Upper lobe of left lung (tissue), 4 donors: ENCODE measurements around the gene RGL1.

Experiments
- EP300 ChIP-seq, 4 donors: sonication (generic); formaldehyde crosslinking; IDR thresholded peaks; one replicate each; pipeline ENCODE4 v1.5.1; 2017; ENCODE audit warnings: antibody characterized with exemption in 4 of 4, control low read depth in 2 of 4
- POLR2A ChIP-seq, 4 donors: fragments of 450-650 bp; IDR thresholded peaks; one replicate each; pipeline ENCODE4 v1.5.1; 2016 to 2017; ENCODE audit warnings: antibody characterized with exemption in 4 of 4, mild to moderate bottlenecking in 2 of 4
- POLR2AphosphoS5 ChIP-seq, 2 donors: sonication (generic); formaldehyde crosslinking; IDR thresholded peaks; one replicate each; pipeline ENCODE4 v1.5.1; 2017; ENCODE audit warnings: antibody characterized with exemption in 2 of 2
- TF ChIP-seq, protein P1 (sequence below), 6 experiments: fragments of 450-650 bp in 4 of 6; fragments of 200-600 bp in 2 of 6; sonication (generic) in 2 of 6; IDR thresholded peaks; one replicate each; pipeline ENCODE4 v1.5.1; 2016 to 2019; ENCODE audit warnings: antibody characterized with exemption in 6 of 6

DNA sequence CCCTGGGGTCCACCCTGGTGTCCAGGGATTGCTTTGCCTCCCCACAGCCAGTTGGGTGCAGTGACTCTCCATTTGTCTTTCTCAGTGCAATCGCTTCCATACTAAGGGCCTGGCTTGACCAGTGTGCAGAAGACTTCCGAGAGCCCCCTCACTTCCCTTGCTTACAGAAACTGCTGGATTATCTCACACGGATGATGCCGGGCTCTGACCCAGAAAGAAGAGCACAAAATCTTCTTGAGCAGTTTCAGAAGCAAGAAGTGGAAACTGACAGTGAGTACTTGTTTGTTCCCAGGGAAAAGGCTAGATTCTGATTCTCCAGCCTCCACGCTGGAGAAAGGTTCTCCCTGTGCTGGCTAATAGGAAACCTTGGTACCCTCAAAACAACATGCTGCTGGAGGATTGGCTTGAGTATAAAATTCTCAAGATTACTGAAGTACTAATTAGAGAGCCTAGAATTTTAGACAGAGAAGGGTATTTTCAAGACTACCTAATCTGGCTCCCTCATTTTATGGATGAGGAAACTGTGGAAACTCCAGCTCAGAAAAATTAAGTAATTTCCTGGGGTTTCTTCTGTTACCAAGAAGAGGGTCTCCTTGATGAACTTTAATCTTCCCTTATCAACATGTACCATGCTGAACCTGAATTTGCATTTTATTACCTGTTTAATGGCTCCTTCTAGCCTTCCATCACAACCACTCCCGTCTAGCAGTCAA is 75.8 kb downstream of the RGL1 start:
- TF ChIP-seq POLR2A (IDR thresholded peaks at IDR 0.05) = no peak
- no peak for TF ChIP-seq POLR2AphosphoS5 (IDR thresholded peaks at IDR 0.05)
- TF ChIP-seq, protein P1, sequence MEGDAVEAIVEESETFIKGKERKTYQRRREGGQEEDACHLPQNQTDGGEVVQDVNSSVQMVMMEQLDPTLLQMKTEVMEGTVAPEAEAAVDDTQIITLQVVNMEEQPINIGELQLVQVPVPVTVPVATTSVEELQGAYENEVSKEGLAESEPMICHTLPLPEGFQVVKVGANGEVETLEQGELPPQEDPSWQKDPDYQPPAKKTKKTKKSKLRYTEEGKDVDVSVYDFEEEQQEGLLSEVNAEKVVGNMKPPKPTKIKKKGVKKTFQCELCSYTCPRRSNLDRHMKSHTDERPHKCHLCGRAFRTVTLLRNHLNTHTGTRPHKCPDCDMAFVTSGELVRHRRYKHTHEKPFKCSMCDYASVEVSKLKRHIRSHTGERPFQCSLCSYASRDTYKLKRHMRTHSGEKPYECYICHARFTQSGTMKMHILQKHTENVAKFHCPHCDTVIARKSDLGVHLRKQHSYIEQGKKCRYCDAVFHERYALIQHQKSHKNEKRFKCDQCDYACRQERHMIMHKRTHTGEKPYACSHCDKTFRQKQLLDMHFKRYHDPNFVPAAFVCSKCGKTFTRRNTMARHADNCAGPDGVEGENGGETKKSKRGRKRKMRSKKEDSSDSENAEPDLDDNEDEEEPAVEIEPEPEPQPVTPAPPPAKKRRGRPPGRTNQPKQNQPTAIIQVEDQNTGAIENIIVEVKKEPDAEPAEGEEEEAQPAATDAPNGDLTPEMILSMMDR (IDR thresholded peaks at IDR 0.05) = no peak
- TF ChIP-seq EP300 (IDR thresholded peaks at IDR 0.05) = no peak
